HepG2 (cell line): ENCODE results near the gene PACS1. TPM values are rescaled to one million over a fixed set of nuclear protein-coding genes. Genes with fewer than 3 reads are reported as not detected.

Experiments used
- HCFC1 ChIP-seq: fragments of 150-350 bp; IDR thresholded peaks from 2 replicates; pipeline ENCODE4 v1.6.1; 2014; ENCODE audit warnings: low read depth, low read length
- MATR3 ChIP-seq: sonication (generic); formaldehyde crosslinking; IDR thresholded peaks from 2 replicates; pipeline ENCODE4 v1.4.0; 2020; ENCODE audit warnings: missing genetic modification reagents
- MTA1 ChIP-seq: sonication (generic); formaldehyde crosslinking; IDR thresholded peaks from 2 replicates; pipeline ENCODE4 v1.4.0; 2020; ENCODE audit warnings: missing genetic modification reagents, mild to moderate bottlenecking, borderline replicate concordance
- POLR2A ChIP-seq, 2 experiments: IDR thresholded peaks; 2 replicates each; pipeline ENCODE4 v1.6.1; 2011; ENCODE audit warnings: low read depth in 2 of 2, low read length in 2 of 2, mild to moderate bottlenecking in 1 of 2, moderate library complexity in 1 of 2; ENCODE audit not compliant: insufficient read depth in 1 of 2
- PRMT3 ChIP-seq: sonication (generic); formaldehyde crosslinking; IDR thresholded peaks from 2 replicates; pipeline ENCODE4 v1.8.1; 2022; ENCODE audit warnings: low read depth, mild to moderate bottlenecking, moderate library complexity, missing genetic modification reagents, borderline replicate concordance
- REL ChIP-seq: sonication (generic); formaldehyde crosslinking; conservative IDR thresholded peaks from 2 replicates; pipeline ENCODE4 v1.8.0; 2022; ENCODE audit warnings: mild to moderate bottlenecking, missing genetic modification reagents, moderate library complexity
- SAP130 ChIP-seq: IDR thresholded peaks from 2 replicates; pipeline ENCODE4 v1.6.1; 2016; ENCODE audit warnings: low read depth
- SMARCC2 ChIP-seq: fragments of 450-650 bp; IDR thresholded peaks from 2 replicates; pipeline ENCODE4 v1.6.1; 2017; ENCODE audit warnings: antibody characterized with exemption, mild to moderate bottlenecking
- ZNF138 ChIP-seq: sonication (generic); formaldehyde crosslinking; IDR thresholded peaks from 2 replicates; pipeline ENCODE4 v1.5.0; 2020; ENCODE audit warnings: mild to moderate bottlenecking, low read depth, missing genetic modification reagents
- ZNF558 ChIP-seq: sonication (generic); formaldehyde crosslinking; IDR thresholded peaks from 2 replicates; pipeline ENCODE4 v1.9.0; 2022; ENCODE audit warnings: mild to moderate bottlenecking, missing genetic modification reagents, borderline replicate concordance
- ZNF879 ChIP-seq: sonication (generic); formaldehyde crosslinking; IDR thresholded peaks from 2 replicates; pipeline ENCODE4 v1.8.1; 2023; ENCODE audit warnings: missing genetic modification reagents
- polyA plus RNA-seq, 8 experiments: library from polyadenylated mRNA; depleted of rRNA in 3 of 8; stranded (reverse) in 7 of 8; unstranded in 1 of 8; fragments of >200 nt; fragmentation: Illumina TruSeq in 4 of 8; extraction: Trizol in 4 of 8; gene quantifications; 2 replicates each; pipeline versions ENCODE4 v1.2.1 to v1.2.3, GENCODE V29; 2011 to 2016; ENCODE audit warnings: low read depth in 4 of 8, missing spikeins in 1 of 8, mixed read lengths in 1 of 8; ENCODE audit not compliant: insufficient read depth in 1 of 8
- total RNA-seq, 5 experiments: library from RNA; depleted of rRNA; stranded (reverse); fragments of >200 nt; fragmentation: Illumina TruSeq; extraction: Trizol; gene quantifications; 2 replicates each; pipeline ENCODE4 v1.2.3, GENCODE V29; 2016; ENCODE audit warnings: low read depth in 1 of 5
- TF ChIP-seq, protein P1 (sequence below): sonication (generic); formaldehyde crosslinking; IDR thresholded peaks from 2 replicates; pipeline ENCODE4 v1.4.0; 2020; ENCODE audit warnings: low read depth, mild to moderate bottlenecking, missing genetic modification reagents
- TF ChIP-seq, protein P2 (sequence below): sonication (generic); formaldehyde crosslinking; IDR thresholded peaks from 2 replicates; pipeline ENCODE4 v1.5.1; 2020; ENCODE audit warnings: missing genetic modification reagents, mild to moderate bottlenecking, borderline replicate concordance
- TF ChIP-seq, protein P3 (sequence below): sonication (generic); formaldehyde crosslinking; IDR thresholded peaks from 2 replicates; pipeline ENCODE4 v1.4.0; 2020; ENCODE audit warnings: mild to moderate bottlenecking, missing genetic modification reagents, borderline replicate concordance
- TF ChIP-seq, protein P4 (sequence below): sonication (generic); formaldehyde crosslinking; IDR thresholded peaks from 2 replicates; pipeline ENCODE4 v1.4.0; 2020; ENCODE audit warnings: missing genetic modification reagents
- TF ChIP-seq, protein P5 (sequence below): sonication (generic); formaldehyde crosslinking; IDR thresholded peaks from 2 replicates; pipeline ENCODE4 v1.8.1; 2023; ENCODE audit warnings: mild to moderate bottlenecking, missing genetic modification reagents

Gene PACS1
- total and polyA plus RNA-seq, 2 of the 13 experiments (the other 11 are each of a cell fraction or from before 2014, with no cell fraction given) = 7.6 to 8.6 TPM

DNA sequence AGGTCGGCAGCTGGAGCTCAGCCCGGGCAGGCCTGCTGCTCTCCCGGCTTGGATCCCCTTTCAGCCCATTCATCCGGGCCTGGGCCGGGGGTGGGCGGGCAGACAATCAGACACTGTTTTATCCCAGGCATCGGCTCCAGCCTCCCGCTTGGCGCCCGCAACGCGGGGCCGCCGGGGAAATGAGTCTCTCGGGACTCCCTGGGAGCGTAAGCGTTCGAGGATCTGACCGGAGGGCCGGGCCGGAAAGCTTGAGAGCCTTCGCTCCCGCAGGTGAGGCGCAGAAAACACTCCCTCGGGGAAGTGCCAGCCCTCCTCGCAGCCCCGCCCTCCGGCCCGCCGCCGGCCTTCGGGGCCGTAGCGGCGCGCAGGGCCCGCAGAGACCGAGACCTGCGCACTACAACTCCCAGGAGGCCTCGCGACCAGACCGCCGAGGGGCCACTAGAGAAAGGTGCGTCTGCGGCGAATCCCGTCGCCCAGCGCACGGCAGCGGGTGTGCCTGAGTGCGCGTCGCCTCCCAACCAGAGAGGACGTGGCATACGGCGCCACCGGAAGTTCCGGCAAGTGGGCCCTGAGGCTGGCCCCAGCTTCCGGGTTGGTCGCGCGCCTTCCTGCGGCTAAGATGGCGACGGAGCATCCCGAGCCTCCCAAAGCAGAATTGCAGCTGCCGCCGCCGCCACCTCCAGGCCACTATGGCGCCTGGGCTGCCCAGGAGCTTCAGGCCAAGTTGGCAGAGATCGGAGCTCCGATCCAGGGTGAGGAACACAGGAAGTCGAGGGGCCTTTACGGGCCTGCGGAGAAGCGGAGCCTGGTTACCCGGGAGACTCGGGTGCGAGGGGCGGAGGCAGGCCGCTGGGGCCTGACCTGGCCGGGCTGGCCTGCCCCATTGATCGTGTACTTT, 18.1 kb upstream of the PACS1 start, which contains the start of gene SF3B2 (continued):
- TF ChIP-seq, protein P1, sequence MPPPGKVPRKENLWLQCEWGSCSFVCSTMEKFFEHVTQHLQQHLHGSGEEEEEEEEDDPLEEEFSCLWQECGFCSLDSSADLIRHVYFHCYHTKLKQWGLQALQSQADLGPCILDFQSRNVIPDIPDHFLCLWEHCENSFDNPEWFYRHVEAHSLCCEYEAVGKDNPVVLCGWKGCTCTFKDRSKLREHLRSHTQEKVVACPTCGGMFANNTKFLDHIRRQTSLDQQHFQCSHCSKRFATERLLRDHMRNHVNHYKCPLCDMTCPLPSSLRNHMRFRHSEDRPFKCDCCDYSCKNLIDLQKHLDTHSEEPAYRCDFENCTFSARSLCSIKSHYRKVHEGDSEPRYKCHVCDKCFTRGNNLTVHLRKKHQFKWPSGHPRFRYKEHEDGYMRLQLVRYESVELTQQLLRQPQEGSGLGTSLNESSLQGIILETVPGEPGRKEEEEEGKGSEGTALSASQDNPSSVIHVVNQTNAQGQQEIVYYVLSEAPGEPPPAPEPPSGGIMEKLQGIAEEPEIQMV (CRISPR knock-in tag) = 0 out of 2 replicates have a peak, but pooled peaks have one; percentile 52
- TF ChIP-seq, protein P2, sequence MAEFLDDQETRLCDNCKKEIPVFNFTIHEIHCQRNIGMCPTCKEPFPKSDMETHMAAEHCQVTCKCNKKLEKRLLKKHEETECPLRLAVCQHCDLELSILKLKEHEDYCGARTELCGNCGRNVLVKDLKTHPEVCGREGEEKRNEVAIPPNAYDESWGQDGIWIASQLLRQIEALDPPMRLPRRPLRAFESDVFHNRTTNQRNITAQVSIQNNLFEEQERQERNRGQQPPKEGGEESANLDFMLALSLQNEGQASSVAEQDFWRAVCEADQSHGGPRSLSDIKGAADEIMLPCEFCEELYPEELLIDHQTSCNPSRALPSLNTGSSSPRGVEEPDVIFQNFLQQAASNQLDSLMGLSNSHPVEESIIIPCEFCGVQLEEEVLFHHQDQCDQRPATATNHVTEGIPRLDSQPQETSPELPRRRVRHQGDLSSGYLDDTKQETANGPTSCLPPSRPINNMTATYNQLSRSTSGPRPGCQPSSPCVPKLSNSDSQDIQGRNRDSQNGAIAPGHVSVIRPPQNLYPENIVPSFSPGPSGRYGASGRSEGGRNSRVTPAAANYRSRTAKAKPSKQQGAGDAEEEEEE = no peak
- TF ChIP-seq REL (CRISPR knock-in tag) (peak; percentile 30; the same call in 1 of the 2 replicates), POLR2A (IDR thresholded peaks at IDR 0.05; ENCODE audit: insufficient read depth in 1 of 2, low read depth in 2 of 2, low read length in 2 of 2) (peak; percentile 76 to 82), MTA1 (CRISPR knock-in tag) (no peak), HCFC1 (peak; percentile 90), ZNF138 (0 out of 2 replicates have a peak, but pooled peaks have one; percentile 40), MATR3 (no peak), SAP130 (CRISPR knock-in tag) (peak; percentile 95), PRMT3 (CRISPR knock-in tag) (no peak), SMARCC2 (no peak), ZNF879 (CRISPR knock-in tag) (peak; percentile 75; the same call in 1 of the 2 replicates), ZNF558 (CRISPR knock-in tag) (0 out of 2 replicates have a peak, but pooled peaks have one; percentile 57)
- TF ChIP-seq, protein P3, sequence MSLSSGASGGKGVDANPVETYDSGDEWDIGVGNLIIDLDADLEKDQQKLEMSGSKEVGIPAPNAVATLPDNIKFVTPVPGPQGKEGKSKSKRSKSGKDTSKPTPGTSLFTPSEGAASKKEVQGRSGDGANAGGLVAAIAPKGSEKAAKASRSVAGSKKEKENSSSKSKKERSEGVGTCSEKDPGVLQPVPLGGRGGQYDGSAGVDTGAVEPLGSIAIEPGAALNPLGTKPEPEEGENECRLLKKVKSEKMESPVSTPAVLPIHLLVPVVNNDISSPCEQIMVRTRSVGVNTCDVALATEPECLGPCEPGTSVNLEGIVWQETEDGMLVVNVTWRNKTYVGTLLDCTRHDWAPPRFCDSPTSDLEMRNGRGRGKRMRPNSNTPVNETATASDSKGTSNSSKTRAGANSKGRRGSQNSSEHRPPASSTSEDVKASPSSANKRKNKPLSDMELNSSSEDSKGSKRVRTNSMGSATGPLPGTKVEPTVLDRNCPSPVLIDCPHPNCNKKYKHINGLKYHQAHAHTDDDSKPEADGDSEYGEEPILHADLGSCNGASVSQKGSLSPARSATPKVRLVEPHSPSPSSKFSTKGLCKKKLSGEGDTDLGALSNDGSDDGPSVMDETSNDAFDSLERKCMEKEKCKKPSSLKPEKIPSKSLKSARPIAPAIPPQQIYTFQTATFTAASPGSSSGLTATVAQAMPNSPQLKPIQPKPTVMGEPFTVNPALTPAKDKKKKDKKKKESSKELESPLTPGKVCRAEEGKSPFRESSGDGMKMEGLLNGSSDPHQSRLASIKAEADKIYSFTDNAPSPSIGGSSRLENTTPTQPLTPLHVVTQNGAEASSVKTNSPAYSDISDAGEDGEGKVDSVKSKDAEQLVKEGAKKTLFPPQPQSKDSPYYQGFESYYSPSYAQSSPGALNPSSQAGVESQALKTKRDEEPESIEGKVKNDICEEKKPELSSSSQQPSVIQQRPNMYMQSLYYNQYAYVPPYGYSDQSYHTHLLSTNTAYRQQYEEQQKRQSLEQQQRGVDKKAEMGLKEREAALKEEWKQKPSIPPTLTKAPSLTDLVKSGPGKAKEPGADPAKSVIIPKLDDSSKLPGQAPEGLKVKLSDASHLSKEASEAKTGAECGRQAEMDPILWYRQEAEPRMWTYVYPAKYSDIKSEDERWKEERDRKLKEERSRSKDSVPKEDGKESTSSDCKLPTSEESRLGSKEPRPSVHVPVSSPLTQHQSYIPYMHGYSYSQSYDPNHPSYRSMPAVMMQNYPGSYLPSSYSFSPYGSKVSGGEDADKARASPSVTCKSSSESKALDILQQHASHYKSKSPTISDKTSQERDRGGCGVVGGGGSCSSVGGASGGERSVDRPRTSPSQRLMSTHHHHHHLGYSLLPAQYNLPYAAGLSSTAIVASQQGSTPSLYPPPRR (CRISPR knock-in tag) = peak; percentile 37
- TF ChIP-seq, protein P4, sequence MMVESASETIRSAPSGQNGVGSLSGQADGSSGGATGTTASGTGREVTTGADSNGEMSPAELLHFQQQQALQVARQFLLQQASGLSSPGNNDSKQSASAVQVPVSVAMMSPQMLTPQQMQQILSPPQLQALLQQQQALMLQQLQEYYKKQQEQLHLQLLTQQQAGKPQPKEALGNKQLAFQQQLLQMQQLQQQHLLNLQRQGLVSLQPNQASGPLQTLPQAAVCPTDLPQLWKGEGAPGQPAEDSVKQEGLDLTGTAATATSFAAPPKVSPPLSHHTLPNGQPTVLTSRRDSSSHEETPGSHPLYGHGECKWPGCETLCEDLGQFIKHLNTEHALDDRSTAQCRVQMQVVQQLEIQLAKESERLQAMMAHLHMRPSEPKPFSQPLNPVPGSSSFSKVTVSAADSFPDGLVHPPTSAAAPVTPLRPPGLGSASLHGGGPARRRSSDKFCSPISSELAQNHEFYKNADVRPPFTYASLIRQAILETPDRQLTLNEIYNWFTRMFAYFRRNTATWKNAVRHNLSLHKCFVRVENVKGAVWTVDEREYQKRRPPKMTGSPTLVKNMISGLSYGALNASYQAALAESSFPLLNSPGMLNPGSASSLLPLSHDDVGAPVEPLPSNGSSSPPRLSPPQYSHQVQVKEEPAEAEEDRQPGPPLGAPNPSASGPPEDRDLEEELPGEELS = peak; percentile 60
- TF ChIP-seq, protein P5, sequence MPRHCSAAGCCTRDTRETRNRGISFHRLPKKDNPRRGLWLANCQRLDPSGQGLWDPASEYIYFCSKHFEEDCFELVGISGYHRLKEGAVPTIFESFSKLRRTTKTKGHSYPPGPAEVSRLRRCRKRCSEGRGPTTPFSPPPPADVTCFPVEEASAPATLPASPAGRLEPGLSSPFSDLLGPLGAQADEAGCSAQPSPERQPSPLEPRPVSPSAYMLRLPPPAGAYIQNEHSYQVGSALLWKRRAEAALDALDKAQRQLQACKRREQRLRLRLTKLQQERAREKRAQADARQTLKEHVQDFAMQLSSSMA (CRISPR knock-in tag) = peak; percentile 71; the same call in 1 of the 2 replicates
